ENCODE data around the gene ZNF518A. TPM values are rescaled to one million over a fixed set of nuclear protein-coding genes. Genes with fewer than 3 reads are reported as not detected.

The ZNF518A gene
- total RNA-seq, 1 experiment from 2014 or later: 11.4 TPM

- ChIA-PET POLR2A (ENCODE audit: unreplicated experiment) (no interaction called here), CTCF (no interaction called here)
- no peaks in the 10 kb centered on the region for H3K4me1 ChIP-seq (replicated peaks; ENCODE audit: insufficient read depth)
- H3K36me3 ChIP-seq (ENCODE audit: low read depth): no peaks in the 10 kb centered on the region
- no peak overlapping the region for H2AFZ ChIP-seq
- no peaks in the 10 kb centered on the region for H3K9me2 ChIP-seq (ENCODE audit: insufficient read depth)
- H4K20me1 ChIP-seq (ENCODE audit: insufficient read depth): no peaks in the 10 kb centered on the region
- no peaks in the 10 kb centered on the region for H3K27me3 ChIP-seq (ENCODE audit: insufficient read depth, low read depth)
- TF ChIP-seq EZH2 (IDR thresholded peaks at IDR 0.05; ENCODE audit: low read depth): no peak
- TF ChIP-seq, protein P1, sequence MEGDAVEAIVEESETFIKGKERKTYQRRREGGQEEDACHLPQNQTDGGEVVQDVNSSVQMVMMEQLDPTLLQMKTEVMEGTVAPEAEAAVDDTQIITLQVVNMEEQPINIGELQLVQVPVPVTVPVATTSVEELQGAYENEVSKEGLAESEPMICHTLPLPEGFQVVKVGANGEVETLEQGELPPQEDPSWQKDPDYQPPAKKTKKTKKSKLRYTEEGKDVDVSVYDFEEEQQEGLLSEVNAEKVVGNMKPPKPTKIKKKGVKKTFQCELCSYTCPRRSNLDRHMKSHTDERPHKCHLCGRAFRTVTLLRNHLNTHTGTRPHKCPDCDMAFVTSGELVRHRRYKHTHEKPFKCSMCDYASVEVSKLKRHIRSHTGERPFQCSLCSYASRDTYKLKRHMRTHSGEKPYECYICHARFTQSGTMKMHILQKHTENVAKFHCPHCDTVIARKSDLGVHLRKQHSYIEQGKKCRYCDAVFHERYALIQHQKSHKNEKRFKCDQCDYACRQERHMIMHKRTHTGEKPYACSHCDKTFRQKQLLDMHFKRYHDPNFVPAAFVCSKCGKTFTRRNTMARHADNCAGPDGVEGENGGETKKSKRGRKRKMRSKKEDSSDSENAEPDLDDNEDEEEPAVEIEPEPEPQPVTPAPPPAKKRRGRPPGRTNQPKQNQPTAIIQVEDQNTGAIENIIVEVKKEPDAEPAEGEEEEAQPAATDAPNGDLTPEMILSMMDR (conservative IDR thresholded peaks at IDR 0.05): no peak
- no peaks in the 10 kb centered on the region for H3K9me3 ChIP-seq (ENCODE audit: insufficient read depth, low read depth)
- H3K79me2 ChIP-seq (ENCODE audit: low read depth): 0 out of 2 replicates have a peak, but pooled peaks cover 3% of the 10 kb centered on the region
- no peaks in the 10 kb centered on the region for H3F3A ChIP-seq (ENCODE audit: insufficient read depth, low read depth)
- DNase-seq: no peak
- no TSS peak for BruUV-seq (replicated peaks)
- intact Hi-C loops (cut with micrococcal nuclease; ENCODE audit: unreplicated experiment): no loop called here
- H3K27ac ChIP-seq: no peak overlapping the region
- no peak overlapping the region for H3K4me2 ChIP-seq
- no peak overlapping the region for H3K4me3 ChIP-seq
These were observed 7.5 kb downstream of the ZNF518A start for GRCh38 chr10:96137567-96137966.

DNA sequence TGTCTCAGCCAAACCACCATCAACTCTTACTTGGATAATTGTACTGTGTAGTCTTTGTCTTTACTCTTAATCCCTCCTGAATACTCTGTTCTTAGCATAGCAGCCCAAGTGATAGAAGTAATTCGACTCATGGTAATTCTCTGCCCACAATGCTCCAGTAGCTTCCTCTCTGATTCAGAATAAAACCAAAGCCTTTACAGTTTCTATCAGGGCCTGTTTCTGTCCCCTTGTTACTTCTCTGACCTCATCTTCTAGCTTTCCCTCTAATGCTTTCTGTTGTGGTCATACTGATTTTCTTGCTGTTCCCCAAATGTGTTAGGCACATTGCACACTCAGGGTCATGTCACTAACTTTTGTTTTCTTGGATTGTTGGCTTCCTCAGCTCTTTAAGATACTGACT lies 8.0 kb downstream of the ZNF518A start:
- H3K27me3 ChIP-seq (ENCODE audit: insufficient read depth, low read depth): no peaks in the 10 kb centered on the region
- H3K4me2 ChIP-seq: no peak overlapping the region
- H4K20me1 ChIP-seq (ENCODE audit: insufficient read depth): no peaks in the 10 kb centered on the region
- no peak overlapping the region for H2AFZ ChIP-seq
- no peaks in the 10 kb centered on the region for H3F3A ChIP-seq (ENCODE audit: insufficient read depth, low read depth)
- H3K4me1 ChIP-seq (replicated peaks; ENCODE audit: insufficient read depth): no peaks in the 10 kb centered on the region
- H3K79me2 ChIP-seq (ENCODE audit: low read depth): 0 out of 2 replicates have a peak, but pooled peaks cover 1% of the 10 kb centered on the region
- no peak overlapping the region for H3K27ac ChIP-seq
- intact Hi-C loops (cut with micrococcal nuclease; ENCODE audit: unreplicated experiment): no loop called here
- DNase-seq: no peak
- no peaks in the 10 kb centered on the region for H3K9me3 ChIP-seq (ENCODE audit: insufficient read depth, low read depth)
- no TSS peak for BruUV-seq (replicated peaks)
- no peak overlapping the region for H3K4me3 ChIP-seq
- TF ChIP-seq EZH2 (IDR thresholded peaks at IDR 0.05; ENCODE audit: low read depth): no peak
- TF ChIP-seq, protein P1 (conservative IDR thresholded peaks at IDR 0.05): no peak
- H3K36me3 ChIP-seq (ENCODE audit: low read depth): no peaks in the 10 kb centered on the region
- no peaks in the 10 kb centered on the region for H3K9me2 ChIP-seq (ENCODE audit: insufficient read depth)
- POLR2A ChIA-PET (ENCODE audit: unreplicated experiment): no interaction called here
- CTCF ChIA-PET: no interaction called here

DNA sequence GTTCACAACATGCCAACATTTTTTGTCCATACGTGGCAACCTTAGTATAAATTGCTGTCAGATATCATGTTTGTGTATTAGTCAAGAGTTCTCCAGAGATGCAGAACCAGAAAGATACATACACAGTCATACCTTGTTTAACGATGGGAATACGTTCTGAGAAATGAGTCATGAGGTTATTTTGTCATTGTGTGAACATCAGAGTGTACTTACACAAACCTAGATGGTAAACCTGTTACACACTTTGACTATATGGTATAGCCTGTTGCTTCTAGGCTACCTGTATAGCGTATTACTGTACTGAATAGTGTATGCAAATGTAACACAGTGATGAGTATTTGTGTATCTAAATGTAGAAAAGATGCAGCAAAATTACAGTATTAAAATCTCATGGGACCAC lies 22.3 kb downstream of the ZNF518A start:
- CTCF ChIA-PET: no interaction called here
- no peak for DNase-seq
- no TSS peak for BruUV-seq (replicated peaks)
- no peaks in the 10 kb centered on the region for H3K79me2 ChIP-seq (ENCODE audit: low read depth)
- TF ChIP-seq, protein P1 (conservative IDR thresholded peaks at IDR 0.05): no peak
- no peak for TF ChIP-seq EZH2 (IDR thresholded peaks at IDR 0.05; ENCODE audit: low read depth)
- H3K9me2 ChIP-seq (ENCODE audit: insufficient read depth): no peaks in the 10 kb centered on the region
- H3K9me3 ChIP-seq (ENCODE audit: insufficient read depth, low read depth): no peaks in the 10 kb centered on the region
- no peaks in the 10 kb centered on the region for H3F3A ChIP-seq (ENCODE audit: insufficient read depth, low read depth)
- H3K4me1 ChIP-seq (replicated peaks; ENCODE audit: insufficient read depth): no peaks in the 10 kb centered on the region
- H3K27ac ChIP-seq: no peak overlapping the region
- POLR2A ChIA-PET (ENCODE audit: unreplicated experiment): no interaction called here
- intact Hi-C loops (cut with micrococcal nuclease; ENCODE audit: unreplicated experiment): no loop called here
- H3K4me3 ChIP-seq: no peak overlapping the region
- H2AFZ ChIP-seq: no peak overlapping the region
- H3K4me2 ChIP-seq: no peak overlapping the region
- no peaks in the 10 kb centered on the region for H3K27me3 ChIP-seq (ENCODE audit: insufficient read depth, low read depth)
- no peaks in the 10 kb centered on the region for H4K20me1 ChIP-seq (ENCODE audit: insufficient read depth)
- H3K36me3 ChIP-seq (ENCODE audit: low read depth): peaks cover 24% of the 10 kb centered on the region
